HG02588 (cell line): ENCODE measurements around the gene SMIM35.
A peak's percentile ranks its signal among the peaks of the same experiment; 100 is the strongest.
"Not testable (repeated sequence)": the region's sequence is repeated elsewhere in the genome, so short reads cannot be mapped to it uniquely, and the experiment has no call there.

Experiments used
- ATAC-seq: cut with Tn5 transposase; IDR thresholded peaks from one replicate; pipeline ENCODE4 v1.9.1; 2021; ENCODE audit warnings: mild to moderate bottlenecking, moderate library complexity; ENCODE audit not compliant: unreplicated experiment

SMIM35 gene

GRCh38 chr11:117992136-117992535, 94.6 kb downstream of the SMIM35 start:
- no peak for ATAC-seq

GRCh38 chr11:117989351-117990102, 97.2 kb downstream of the SMIM35 start:
- no peak for ATAC-seq

- ATAC-seq = peak; percentile 36
Measured at GRCh38 chr11:117986981-117987574, 99.7 kb downstream of the SMIM35 start.

- peak; percentile 90 for ATAC-seq
Measured at GRCh38 chr11:117985953-117986887, 100.5 kb downstream of the SMIM35 start, which contains the start of gene IL10RA. IL10RA (plus strand) TSS chr11:117986394; CDS start chr11:117986468, 74 bp downstream.

GRCh38 chr11:117984476-117984875, 102.3 kb downstream of the SMIM35 start:
- no peak for ATAC-seq

- no peak for ATAC-seq
Measured at GRCh38 chr11:117983163-117983475, 103.6 kb downstream of the SMIM35 start.

GRCh38 chr11:117980720-117981119, 106.0 kb downstream of the SMIM35 start:
- no peak for ATAC-seq

- ATAC-seq = no peak
Measured at GRCh38 chr11:117980280-117980679, 106.5 kb downstream of the SMIM35 start.

GRCh38 chr11:117979481-117980211, 107.1 kb downstream of the SMIM35 start:
- peak; percentile 66 for ATAC-seq

- ATAC-seq = peak; percentile 18
Measured at GRCh38 chr11:117978991-117979390, 107.8 kb downstream of the SMIM35 start.

- not testable (repeated sequence) for ATAC-seq
Measured at GRCh38 chr11:117978291-117978910, 108.4 kb downstream of the SMIM35 start.

GRCh38 chr11:117977612-117978264, 109.0 kb downstream of the SMIM35 start:
- ATAC-seq = not testable (repeated sequence)

- no peak for ATAC-seq
Measured at GRCh38 chr11:117977029-117977428, 109.7 kb downstream of the SMIM35 start.

GRCh38 chr11:117976445-117976844, 110.3 kb downstream of the SMIM35 start:
- no peak for ATAC-seq

GRCh38 chr11:117973503-117973860, 113.3 kb downstream of the SMIM35 start:
- no peak for ATAC-seq

GRCh38 chr11:117972629-117973502, 113.9 kb downstream of the SMIM35 start:
- no peak for ATAC-seq

GRCh38 chr11:117972044-117972443, 114.7 kb downstream of the SMIM35 start:
- no peak for ATAC-seq

- no peak for ATAC-seq
Measured at GRCh38 chr11:117970400-117971024, 116.3 kb downstream of the SMIM35 start.
